Activated B cell treated with CpG ODN at 0.5 μM for 24 hours (primary cell): ENCODE data around the gene AVEN. TPM values are rescaled to one million over a fixed set of nuclear protein-coding genes. Genes with fewer than 3 reads are reported as not detected.

Experiments used
- ATAC-seq: fragments of 200-7000 bp; cut with Tn5 transposase; one replicate; pipeline ENCODE4 v1.10.0; 2021; ENCODE audit warnings: low read depth, mild to moderate bottlenecking, moderate library complexity
- CTCF ChIA-PET: fragments of 350-600 bp; sonication (Branson Sonifier 250); formaldehyde crosslinking; loops from one replicate; lab custom pipeline; 2021; ENCODE audit warnings: antibody characterized with exemption; lab: Charles Lee
- POLR2A ChIA-PET: fragments of 350-600 bp; sonication (Branson Sonifier 250); formaldehyde crosslinking; loops from one replicate; lab custom pipeline; 2021; ENCODE audit warnings: antibody characterized with exemption; lab: Charles Lee
- DNase-seq: peaks from one replicate; pipeline ENCODE4 v3.0.0; 2022
- H3K27ac Mint-ChIP-seq: one replicate; pipeline ENCODE4 v1.8.0; 2020; ENCODE audit warnings: mixed read lengths
- H3K27me3 Mint-ChIP-seq: one replicate; pipeline ENCODE4 v1.8.0; 2021; ENCODE audit warnings: mixed read lengths
- H3K36me3 Mint-ChIP-seq: one replicate; pipeline ENCODE4 v1.8.0; 2021; ENCODE audit warnings: low read depth, mixed read lengths
- H3K4me1 Mint-ChIP-seq: one replicate; pipeline ENCODE4 v1.8.0; 2021; ENCODE audit warnings: mixed read lengths
- H3K4me3 Mint-ChIP-seq: one replicate; pipeline ENCODE4 v1.8.0; 2020; ENCODE audit warnings: mild to moderate bottlenecking, mixed read lengths
- H3K9me3 Mint-ChIP-seq: one replicate; pipeline ENCODE4 v1.8.0; 2020; ENCODE audit warnings: mixed read lengths
- intact Hi-C: fragments of 100-400 bp; cut with micrococcal nuclease; formaldehyde crosslinking; loops from one replicate; pipeline ENCODE4 v1.15.1; 2024
- total RNA-seq: library from RNA; stranded (reverse); gene quantifications from 2 replicates; pipeline ENCODE4 v1.2.3, GENCODE V29; 2022
- TF ChIP-seq, protein P1 (sequence below): fragments of 200-600 bp; IDR thresholded peaks from one replicate; pipeline ENCODE4 v1.8.0; 2022; ENCODE audit warnings: antibody characterized with exemption, mild to moderate bottlenecking

Gene AVEN
- total RNA-seq, 1 donor from 2014 or later, result 14.1 TPM

DNA sequence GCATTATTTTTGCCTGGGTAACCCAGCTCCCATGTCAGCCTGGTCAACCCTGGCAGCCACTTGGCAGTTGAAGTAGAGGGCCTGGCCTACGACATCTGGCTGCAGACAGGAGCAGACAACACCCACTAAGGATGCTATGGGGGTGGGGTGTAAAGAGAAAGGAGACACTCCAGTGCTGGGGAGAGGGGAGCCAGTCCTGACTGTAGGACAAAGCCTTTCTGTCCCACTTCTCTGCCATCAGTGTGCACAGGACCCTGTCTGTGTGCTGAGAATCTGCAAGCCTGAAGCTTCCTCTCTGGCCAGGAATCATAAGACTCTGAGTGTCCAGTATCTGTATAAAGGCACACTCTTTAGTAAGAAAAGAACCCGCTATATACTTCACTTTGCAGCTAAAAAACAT, 167.0 kb downstream of the AVEN start:
- POLR2A ChIA-PET, result no interaction called here
- no peaks in the 10 kb centered on the region for H3K27me3 Mint-ChIP-seq
- TF ChIP-seq, protein P1, sequence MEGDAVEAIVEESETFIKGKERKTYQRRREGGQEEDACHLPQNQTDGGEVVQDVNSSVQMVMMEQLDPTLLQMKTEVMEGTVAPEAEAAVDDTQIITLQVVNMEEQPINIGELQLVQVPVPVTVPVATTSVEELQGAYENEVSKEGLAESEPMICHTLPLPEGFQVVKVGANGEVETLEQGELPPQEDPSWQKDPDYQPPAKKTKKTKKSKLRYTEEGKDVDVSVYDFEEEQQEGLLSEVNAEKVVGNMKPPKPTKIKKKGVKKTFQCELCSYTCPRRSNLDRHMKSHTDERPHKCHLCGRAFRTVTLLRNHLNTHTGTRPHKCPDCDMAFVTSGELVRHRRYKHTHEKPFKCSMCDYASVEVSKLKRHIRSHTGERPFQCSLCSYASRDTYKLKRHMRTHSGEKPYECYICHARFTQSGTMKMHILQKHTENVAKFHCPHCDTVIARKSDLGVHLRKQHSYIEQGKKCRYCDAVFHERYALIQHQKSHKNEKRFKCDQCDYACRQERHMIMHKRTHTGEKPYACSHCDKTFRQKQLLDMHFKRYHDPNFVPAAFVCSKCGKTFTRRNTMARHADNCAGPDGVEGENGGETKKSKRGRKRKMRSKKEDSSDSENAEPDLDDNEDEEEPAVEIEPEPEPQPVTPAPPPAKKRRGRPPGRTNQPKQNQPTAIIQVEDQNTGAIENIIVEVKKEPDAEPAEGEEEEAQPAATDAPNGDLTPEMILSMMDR, result no peak
- no peak overlapping the region for H3K27ac Mint-ChIP-seq
- intact Hi-C loops, result no loop called here
- CTCF ChIA-PET, result no interaction called here
- no peaks in the 10 kb centered on the region for H3K9me3 Mint-ChIP-seq
- ATAC-seq, result no peak
- H3K36me3 Mint-ChIP-seq, result peaks cover 21% of the 10 kb centered on the region
- peaks cover 3% of the 10 kb centered on the region for H3K4me1 Mint-ChIP-seq
- H3K4me3 Mint-ChIP-seq, result no peak overlapping the region
- DNase-seq, result no peak

- intact Hi-C loops, result no loop called here
- H3K4me1 Mint-ChIP-seq, result no peaks in the 10 kb centered on the region
- H3K9me3 Mint-ChIP-seq, result no peaks in the 10 kb centered on the region
- TF ChIP-seq, protein P1, result no peak
- H3K36me3 Mint-ChIP-seq, result peaks cover 41% of the 10 kb centered on the region
- CTCF ChIA-PET, result no interaction called here
- no peak overlapping the region for H3K4me3 Mint-ChIP-seq
- ATAC-seq (no peak), DNase-seq (no peak)
- POLR2A ChIA-PET, result no interaction called here
- no peaks in the 10 kb centered on the region for H3K27me3 Mint-ChIP-seq
- H3K27ac Mint-ChIP-seq, result no peak overlapping the region
Observed at GRCh38 chr15:33866101-33866737, 172.8 kb downstream of the AVEN start.

- DNase-seq (no peak), ATAC-seq (no peak)
- no peaks in the 10 kb centered on the region for H3K4me1 Mint-ChIP-seq
- CTCF ChIA-PET, result no interaction called here
- POLR2A ChIA-PET, result no interaction called here
- no peak overlapping the region for H3K27ac Mint-ChIP-seq
- no peaks in the 10 kb centered on the region for H3K27me3 Mint-ChIP-seq
- no peak overlapping the region for H3K4me3 Mint-ChIP-seq
- no peaks in the 10 kb centered on the region for H3K9me3 Mint-ChIP-seq
- intact Hi-C loops, result no loop called here
- TF ChIP-seq, protein P1, result no peak
- peaks cover 41% of the 10 kb centered on the region for H3K36me3 Mint-ChIP-seq
Observed at GRCh38 chr15:33865416-33865815, 173.6 kb downstream of the AVEN start.

- intact Hi-C loops, result no loop called here
- peaks cover 36% of the 10 kb centered on the region for H3K36me3 Mint-ChIP-seq
Observed at GRCh38 chr15:33864360-33865075, 174.5 kb downstream of the AVEN start.

DNA sequence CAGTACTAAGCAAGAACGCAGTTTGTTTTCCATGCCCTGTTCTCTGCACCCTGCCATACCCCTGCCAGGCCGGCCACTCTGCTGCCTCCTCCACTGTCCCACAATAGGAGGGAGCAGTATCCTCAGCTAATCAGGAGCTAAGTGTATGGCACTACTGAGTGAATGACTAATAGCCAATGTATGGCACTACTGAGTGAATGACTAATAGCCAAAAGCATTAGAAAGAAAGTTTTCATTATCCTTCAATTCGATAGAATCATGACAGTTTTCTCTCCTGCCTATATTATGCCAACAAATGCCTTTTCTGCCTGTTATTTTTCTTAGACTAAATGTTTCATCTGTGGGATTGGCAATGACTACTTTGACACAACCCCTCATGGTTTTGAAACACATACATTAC, 178.2 kb downstream of the AVEN start:
- H3K4me1 Mint-ChIP-seq, result no peaks in the 10 kb centered on the region
- no peaks in the 10 kb centered on the region for H3K9me3 Mint-ChIP-seq
- DNase-seq (no peak), ATAC-seq (no peak)
- ChIA-PET POLR2A (no interaction called here), CTCF (no interaction called here)
- intact Hi-C loops, result no loop called here
- H3K4me3 Mint-ChIP-seq, result no peak overlapping the region
- H3K27me3 Mint-ChIP-seq, result no peaks in the 10 kb centered on the region
- TF ChIP-seq, protein P1, result no peak
- H3K27ac Mint-ChIP-seq, result no peak overlapping the region
- H3K36me3 Mint-ChIP-seq, result peaks cover 23% of the 10 kb centered on the region

More at GRCh38 chr15:33864360-33865075, 174.5 kb downstream of the AVEN start:
- DNase-seq (no peak), ATAC-seq (no peak)
- TF ChIP-seq, protein P1, result no peak
- H3K4me3 Mint-ChIP-seq, result no peak overlapping the region
- H3K4me1 Mint-ChIP-seq, result no peaks in the 10 kb centered on the region
- H3K9me3 Mint-ChIP-seq, result no peaks in the 10 kb centered on the region
- ChIA-PET POLR2A (no interaction called here), CTCF (no interaction called here)
- no peak overlapping the region for H3K27ac Mint-ChIP-seq
- H3K27me3 Mint-ChIP-seq, result no peaks in the 10 kb centered on the region
